Hepatic stellate cell (primary cell): ENCODE measurements around the gene ACSS1.

Source experiments
- DNase-seq: peaks from one replicate; pipeline ENCODE4 v3.0.0; 2011; ENCODE audit warnings: low spot score

Gene ACSS1

GRCh38 chr20:25078662-25079061 lies 20.7 kb upstream of the ACSS1 start:
- DNase-seq, result no peak

GRCh38 chr20:25077610-25078169 lies 19.8 kb upstream of the ACSS1 start:
- no peak for DNase-seq

GRCh38 chr20:25076731-25077609 lies 19.0 kb upstream of the ACSS1 start:
- DNase-seq, result no peak

- no peak for DNase-seq
Measured at GRCh38 chr20:25076201-25076600, 18.3 kb upstream of the ACSS1 start.

DNA sequence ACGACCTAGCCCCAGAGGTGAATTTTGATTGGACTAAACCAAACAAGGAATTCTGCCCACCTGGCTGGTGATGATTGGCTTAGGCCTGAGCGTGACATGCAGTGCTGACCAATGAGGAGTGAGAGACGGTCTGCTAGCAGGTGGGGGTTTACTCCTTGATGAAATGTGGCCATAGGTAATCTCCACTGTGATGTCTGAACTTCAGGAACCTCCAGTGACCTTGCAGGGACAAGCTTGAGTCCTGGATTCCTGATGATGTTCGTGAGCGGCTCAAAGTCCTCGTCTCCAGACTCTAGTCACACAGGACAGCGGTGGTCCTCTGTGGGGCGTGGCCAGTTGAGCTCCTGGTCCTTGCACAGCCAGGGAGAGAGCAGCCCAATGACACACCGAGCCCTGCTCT lies 15.6 kb upstream of the ACSS1 start:
- no peak for DNase-seq

GRCh38 chr20:25072226-25072811 lies 14.4 kb upstream of the ACSS1 start:
- DNase-seq, result no peak

DNA sequence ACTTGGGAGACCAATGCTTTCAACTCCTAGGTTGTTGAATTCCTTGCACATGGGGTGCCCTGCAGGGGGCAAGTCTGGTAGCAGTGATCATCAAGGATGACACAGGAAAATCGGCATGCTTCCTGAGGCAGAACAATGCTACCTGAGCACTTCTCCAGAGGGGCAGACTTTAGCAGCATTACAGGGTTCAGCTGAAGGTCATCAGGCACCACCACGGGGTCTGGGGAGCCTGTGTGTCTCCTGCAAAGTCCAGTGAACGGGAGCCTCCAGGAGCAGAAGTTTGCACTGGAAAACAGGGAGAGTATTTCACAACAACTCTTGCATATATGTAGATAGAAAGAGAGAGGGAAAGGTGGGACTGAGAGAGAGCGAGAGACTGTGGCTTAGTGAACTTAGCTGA lies 13.8 kb upstream of the ACSS1 start:
- no peak for DNase-seq

GRCh38 chr20:25070821-25071473 lies 13.0 kb upstream of the ACSS1 start:
- no peak for DNase-seq

DNA sequence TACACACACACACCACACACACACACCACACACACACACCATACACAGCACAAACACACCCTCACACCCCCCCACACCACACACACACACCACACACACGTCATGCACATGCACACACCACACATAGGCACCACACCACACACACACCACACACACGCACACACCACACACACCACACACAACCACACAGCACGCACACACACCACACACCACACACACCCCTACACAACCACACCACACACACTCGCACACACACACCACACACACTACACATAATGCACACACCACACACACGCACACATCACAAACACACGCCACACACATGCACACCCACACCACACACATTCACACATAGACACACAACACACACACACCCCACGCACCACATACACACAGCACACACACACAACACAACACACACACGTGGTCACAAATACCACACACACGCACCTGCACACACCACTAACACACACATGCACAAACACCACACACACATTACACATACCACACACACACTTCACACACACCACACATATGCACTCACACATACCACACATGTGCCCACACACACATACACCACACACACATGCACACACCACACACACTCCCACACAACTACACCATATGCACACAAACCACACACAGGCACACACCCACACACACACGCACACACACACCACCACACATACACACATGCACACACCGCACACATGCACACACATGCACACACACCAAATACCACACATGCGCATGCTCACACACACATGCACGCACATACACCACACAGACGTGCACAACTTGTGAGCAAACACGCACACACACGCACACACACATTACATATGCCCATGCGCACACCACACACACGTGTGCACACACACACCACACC lies 9.4 kb upstream of the ACSS1 start:
- no peak for DNase-seq

GRCh38 chr20:25066386-25066785 lies 8.4 kb upstream of the ACSS1 start:
- DNase-seq, result no peak

GRCh38 chr20:25065625-25066338 lies 7.8 kb upstream of the ACSS1 start:
- peak; percentile 74 for DNase-seq

- no peak for DNase-seq
Measured at GRCh38 chr20:25065072-25065624, 7.2 kb upstream of the ACSS1 start.

- no peak for DNase-seq
Measured at GRCh38 chr20:25064561-25065071, 6.7 kb upstream of the ACSS1 start.

GRCh38 chr20:25063981-25064380 lies 6.0 kb upstream of the ACSS1 start:
- no peak for DNase-seq

- DNase-seq, result no peak
Measured at GRCh38 chr20:25063546-25063945, 5.6 kb upstream of the ACSS1 start.

DNA sequence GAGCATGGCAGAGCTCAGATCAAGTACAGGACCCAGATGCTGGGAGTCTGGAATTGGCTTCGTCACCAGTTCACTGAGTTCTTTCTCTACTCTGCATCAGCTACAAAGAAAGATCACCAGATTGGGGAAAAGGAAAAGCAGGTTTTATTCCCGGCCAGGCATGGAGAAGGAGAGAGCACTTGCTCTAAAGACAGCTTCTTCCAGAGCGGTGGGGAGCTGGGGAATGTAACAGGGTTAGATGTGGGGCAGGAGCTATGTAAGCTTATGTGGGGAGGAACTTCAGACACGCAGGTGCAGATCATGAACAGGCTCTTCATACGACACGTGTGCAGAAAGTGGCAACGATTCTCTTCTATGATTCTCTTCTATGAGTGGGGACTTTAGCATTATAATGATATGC lies 4.9 kb upstream of the ACSS1 start:
- DNase-seq, result no peak

DNA sequence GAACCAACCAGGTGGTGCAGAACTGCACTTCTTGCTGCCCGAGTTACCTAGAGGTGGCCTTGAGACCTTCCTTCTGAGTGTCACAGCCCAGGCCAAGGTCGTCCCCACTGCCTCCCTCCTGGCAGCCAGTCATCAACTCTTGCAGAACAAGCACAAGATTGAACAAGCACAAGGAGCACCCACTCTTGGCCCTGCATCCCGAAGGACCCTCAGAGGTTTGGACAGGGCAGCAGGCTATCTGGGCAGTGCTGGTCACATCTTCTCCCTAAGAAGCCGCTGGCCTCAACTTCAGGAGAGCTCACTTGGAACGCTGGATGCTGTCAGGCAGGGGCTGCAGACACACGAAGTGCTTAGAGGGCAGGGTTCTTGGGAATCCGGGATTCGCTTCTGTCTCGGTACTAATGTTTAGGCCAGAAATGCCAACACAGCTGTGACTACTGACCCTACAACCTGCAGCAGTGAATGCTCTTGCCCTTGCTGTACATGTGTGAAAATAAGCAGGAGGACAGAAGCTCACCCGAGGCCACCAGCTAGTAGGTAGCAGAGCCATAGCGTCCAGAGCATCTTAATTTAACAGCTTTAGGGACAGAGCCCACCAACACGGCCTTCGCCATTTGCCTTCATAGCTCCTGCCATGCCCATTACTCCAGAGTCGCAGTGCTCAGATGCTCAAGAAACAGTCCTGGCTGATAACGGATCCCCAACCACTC lies 4.0 kb upstream of the ACSS1 start:
- no peak for DNase-seq

DNA sequence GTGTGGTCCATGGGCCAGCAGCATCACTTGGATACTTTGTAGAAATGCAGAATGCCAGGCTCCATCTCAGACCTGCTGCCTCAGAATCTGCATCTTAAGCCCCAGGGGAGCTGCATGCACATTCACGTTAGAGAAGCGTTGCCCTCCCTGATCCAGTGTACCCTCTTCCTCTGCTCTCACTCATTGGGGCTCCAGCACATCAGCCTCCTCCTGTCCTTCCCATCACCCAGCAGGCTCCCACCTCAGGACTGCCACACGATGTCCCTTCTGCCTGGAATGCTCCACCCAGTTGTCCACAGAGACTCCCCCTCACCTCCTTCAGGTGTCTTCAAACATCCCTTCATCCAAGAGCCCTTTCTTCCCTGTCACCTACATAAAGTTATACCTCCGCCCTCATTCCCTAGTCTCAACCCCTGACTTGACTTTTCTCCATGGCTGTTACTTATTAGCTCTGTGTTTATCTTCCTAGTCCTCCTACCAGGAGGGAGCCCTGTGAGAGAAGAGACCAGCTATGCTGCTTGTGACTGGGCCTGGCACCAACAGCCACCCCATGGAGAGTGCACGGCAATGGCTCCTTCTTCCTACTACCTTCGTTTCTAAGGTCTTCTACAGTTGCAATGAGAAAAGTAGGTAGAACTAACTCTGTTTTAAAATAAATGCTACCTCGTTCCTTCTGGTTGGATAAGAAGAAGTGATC lies 3.3 kb upstream of the ACSS1 start:
- DNase-seq, result no peak

DNA sequence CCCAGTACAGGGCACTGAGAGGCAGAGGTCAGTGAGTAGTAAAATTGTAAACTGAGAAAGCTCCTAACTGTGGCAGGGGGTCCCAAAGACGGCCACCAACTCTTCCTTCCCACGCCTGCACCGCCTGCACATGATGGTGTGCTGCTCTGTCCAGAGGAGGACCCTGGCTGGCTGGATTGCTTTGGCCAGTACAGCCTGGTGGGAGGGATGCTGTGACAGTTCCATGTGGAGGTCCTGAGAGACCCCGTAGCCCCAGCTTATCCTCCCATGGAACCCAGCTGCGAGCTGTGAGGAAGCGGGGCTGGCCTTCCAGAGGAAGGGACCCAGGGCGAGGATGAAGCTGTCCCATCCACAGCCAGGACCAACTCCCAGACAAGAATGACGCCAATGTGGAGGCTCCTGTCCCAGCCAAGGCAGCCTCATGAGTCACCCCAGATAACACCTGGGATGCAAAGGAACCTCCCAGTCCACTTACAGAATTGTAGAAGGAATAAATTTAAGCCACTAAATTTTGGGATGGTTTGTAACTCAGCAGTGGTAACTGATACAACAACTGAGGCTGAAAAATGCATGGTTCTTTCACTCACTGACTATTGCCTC lies 2.0 kb upstream of the ACSS1 start:
- no peak for DNase-seq
